SH-SY5Y (cell line): ENCODE data around the gene SNRNP27.

Experiments
- GATA2 ChIP-seq: IDR thresholded peaks from 2 replicates; pipeline ENCODE4 v1.6.1; 2011; ENCODE audit warnings: mild to moderate bottlenecking, low read depth, low read length
- GATA3 ChIP-seq: IDR thresholded peaks from 2 replicates; pipeline ENCODE4 v1.6.1; 2011; ENCODE audit warnings: low read depth, mild to moderate bottlenecking, low read length, moderate library complexity

GRCh38 chr2:69954084-69954483 is 60.3 kb downstream of the SNRNP27 start:
- no peak for TF ChIP-seq GATA3
- no peak for TF ChIP-seq GATA2
